C4-2B (cell line): ENCODE measurements around the gene BTAF1.

Experiments used
- H3K27ac ChIP-seq: fragments of 450-650 bp; 2 replicates; pipeline ENCODE4 v1.5.1; 2017
- CTCF ChIP-seq: fragments of 450-650 bp; conservative IDR thresholded peaks from 2 replicates; pipeline ENCODE4 v1.5.1; 2017; ENCODE audit warnings: mild to moderate bottlenecking
- ZFX ChIP-seq: fragments of 450-650 bp; IDR thresholded peaks from 2 replicates; pipeline ENCODE4 v1.6.1; 2017

Gene BTAF1

GRCh38 chr10:92052741-92053140 lies 129.2 kb downstream of the BTAF1 start:
- TF ChIP-seq ZFX = no peak
- no peak for TF ChIP-seq CTCF
- no peak overlapping the region for H3K27ac ChIP-seq

- no peak for TF ChIP-seq CTCF
- TF ChIP-seq ZFX = no peak
- H3K27ac ChIP-seq = no peak overlapping the region
Observed at GRCh38 chr10:92054807-92055206, 131.2 kb downstream of the BTAF1 start.

- H3K27ac ChIP-seq = no peak overlapping the region
- no peak for TF ChIP-seq ZFX
Observed at GRCh38 chr10:92062273-92062672, 138.7 kb downstream of the BTAF1 start.

- TF ChIP-seq ZFX (no peak), CTCF (no peak)
- no peak overlapping the region for H3K27ac ChIP-seq
Observed at GRCh38 chr10:92064506-92064905, 140.9 kb downstream of the BTAF1 start.

- TF ChIP-seq CTCF = no peak
- no peak for TF ChIP-seq ZFX
- no peak overlapping the region for H3K27ac ChIP-seq
Observed at GRCh38 chr10:92066386-92066785, 142.8 kb downstream of the BTAF1 start.

- TF ChIP-seq ZFX (no peak), CTCF (no peak)
- no peak overlapping the region for H3K27ac ChIP-seq
Observed at GRCh38 chr10:92068900-92069299, 145.3 kb downstream of the BTAF1 start.

GRCh38 chr10:92074126-92074887 lies 150.7 kb downstream of the BTAF1 start:
- no peak overlapping the region for H3K27ac ChIP-seq
- no peak for TF ChIP-seq ZFX
- TF ChIP-seq CTCF = peak; percentile 55

GRCh38 chr10:92075829-92076228 lies 152.3 kb downstream of the BTAF1 start:
- H3K27ac ChIP-seq = no peak overlapping the region
- no peak for TF ChIP-seq ZFX
- TF ChIP-seq CTCF = no peak
